Loucy (cell line): ENCODE results near the gene ANXA4.
"Not testable (repeated sequence)": the region's sequence is repeated elsewhere in the genome, so short reads cannot be mapped to it uniquely, and the experiment has no call there.

Source experiments
- H2AFZ ChIP-seq: fragments of 200-600 bp; sonication (generic); 2 replicates; pipeline ENCODE4 v1.6.0; 2016; ENCODE audit warnings: antibody characterized with exemption, mild to moderate bottlenecking, low read length, moderate library complexity
- H3F3A ChIP-seq: fragments of 200-600 bp; 2 replicates; pipeline ENCODE4 v1.6.0; 2016; ENCODE audit warnings: antibody characterized with exemption, low read depth, mild to moderate bottlenecking
- H3K27me3 ChIP-seq: fragments of 200-600 bp; sonication (generic); 2 replicates; pipeline ENCODE4 v1.6.1; 2014; ENCODE audit warnings: low read length, mild to moderate bottlenecking; ENCODE audit not compliant: insufficient read depth, poor library complexity, severe bottlenecking
- H3K36me3 ChIP-seq: fragments of 200-600 bp; sonication (generic); 2 replicates; pipeline ENCODE4 v1.6.1; 2016; ENCODE audit warnings: low read length; ENCODE audit not compliant: insufficient read depth
- H3K4me1 ChIP-seq: fragments of 200-600 bp; sonication (generic); 2 replicates; pipeline ENCODE4 v1.5.1; 2014; ENCODE audit warnings: low read length, mild to moderate bottlenecking; ENCODE audit not compliant: insufficient read depth, poor library complexity, severe bottlenecking
- H3K4me2 ChIP-seq: fragments of 200-600 bp; sonication (generic); 2 replicates; pipeline ENCODE4 v1.6.0; 2014; ENCODE audit warnings: antibody characterized with exemption, low read length, low read depth, mild to moderate bottlenecking; ENCODE audit not compliant: poor library complexity, severe bottlenecking
- H3K4me3 ChIP-seq: fragments of 200-600 bp; sonication (generic); 2 replicates; pipeline ENCODE4 v1.5.1; 2014; ENCODE audit warnings: low read length, mild to moderate bottlenecking, mixed read lengths; ENCODE audit not compliant: poor library complexity, severe bottlenecking
- H3K79me2 ChIP-seq: fragments of 200-600 bp; sonication (generic); 2 replicates; pipeline ENCODE4 v1.6.1; 2014; ENCODE audit warnings: low read length; ENCODE audit not compliant: insufficient read depth
- H3K9ac ChIP-seq: fragments of 200-600 bp; sonication (generic); 2 replicates; pipeline ENCODE4 v1.6.0; 2014; ENCODE audit warnings: mild to moderate bottlenecking, low read depth, low read length, moderate library complexity; ENCODE audit not compliant: poor library complexity, severe bottlenecking
- H3K9me2 ChIP-seq: fragments of 200-600 bp; sonication (generic); replicated peaks from 2 replicates; pipeline ENCODE4 v1.6.1; 2016; ENCODE audit warnings: low read depth, low read length, mixed read lengths
- H3K9me3 ChIP-seq: fragments of 200-600 bp; sonication (generic); 2 replicates; pipeline ENCODE4 v1.6.1; 2014; ENCODE audit warnings: mild to moderate bottlenecking, antibody characterized with exemption, low read length, low read depth; ENCODE audit not compliant: insufficient read depth
- H4K20me1 ChIP-seq: fragments of 200-600 bp; sonication (generic); 2 replicates; pipeline ENCODE4 v1.6.0; 2014; ENCODE audit warnings: antibody characterized with exemption, low read length, mild to moderate bottlenecking; ENCODE audit not compliant: insufficient read depth, poor library complexity, severe bottlenecking
- EZH2phosphoT487 ChIP-seq: fragments of 200-600 bp; IDR thresholded peaks from 2 replicates; pipeline ENCODE4 v1.6.1; 2018; ENCODE audit warnings: antibody characterized with exemption, mild to moderate bottlenecking, moderate library complexity, borderline replicate concordance
- TF ChIP-seq, protein P1 (sequence below): fragments of 200-600 bp; sonication (generic); conservative IDR thresholded peaks from 2 replicates; pipeline ENCODE4 v1.5.1; 2014; ENCODE audit warnings: mild to moderate bottlenecking, antibody characterized with exemption, low read length

Gene ANXA4

DNA sequence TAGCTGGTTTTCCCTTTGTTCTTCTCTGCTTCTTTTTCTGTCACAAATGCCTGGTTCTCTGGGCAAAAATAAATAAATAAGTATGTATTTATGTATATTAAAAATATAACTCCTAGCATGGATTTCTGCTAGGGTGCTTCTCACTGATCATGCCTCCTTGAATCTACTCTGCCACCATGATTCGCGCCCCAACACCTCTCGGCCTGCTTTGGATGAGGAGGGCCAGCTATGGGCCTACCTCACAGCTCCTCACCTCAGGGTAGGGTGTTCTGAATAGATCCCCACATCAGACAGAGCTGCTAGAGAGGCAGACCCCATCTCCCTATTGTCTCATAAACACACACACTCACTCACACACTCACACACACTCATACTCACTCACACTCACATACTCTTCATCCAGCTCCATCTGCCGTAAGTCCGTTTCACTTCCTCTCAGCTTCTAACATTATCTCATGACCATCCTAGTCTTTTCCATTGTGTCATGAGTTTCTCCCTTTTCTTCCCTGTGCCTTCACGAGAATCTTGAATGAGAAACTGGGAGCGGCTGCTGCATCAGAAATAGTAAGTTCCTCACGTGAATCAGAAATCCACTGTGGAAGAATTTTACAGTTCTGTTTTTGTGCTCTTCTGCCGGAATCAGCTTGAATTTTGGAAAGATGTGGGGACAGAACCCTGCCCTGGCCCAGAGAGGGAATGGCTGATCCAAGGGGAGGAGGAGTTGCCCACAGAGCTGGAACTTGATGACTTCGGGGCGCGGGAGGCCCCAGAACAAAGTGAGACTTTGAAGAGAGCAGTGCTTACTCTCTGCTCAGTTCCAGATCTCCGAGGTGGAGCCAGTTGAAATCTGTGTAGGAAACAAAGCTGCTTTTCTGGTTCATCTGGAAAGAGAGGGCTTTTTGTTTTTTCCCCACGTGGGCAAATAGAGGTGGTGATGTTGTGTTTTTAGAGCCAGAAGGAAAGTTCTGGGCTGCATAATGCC is 20.9 kb downstream of the ANXA4 start:
- Histone ChIP-seq H3K79me2 (no peaks in the 10 kb centered on the region), H2AFZ (no peak overlapping the region)

DNA sequence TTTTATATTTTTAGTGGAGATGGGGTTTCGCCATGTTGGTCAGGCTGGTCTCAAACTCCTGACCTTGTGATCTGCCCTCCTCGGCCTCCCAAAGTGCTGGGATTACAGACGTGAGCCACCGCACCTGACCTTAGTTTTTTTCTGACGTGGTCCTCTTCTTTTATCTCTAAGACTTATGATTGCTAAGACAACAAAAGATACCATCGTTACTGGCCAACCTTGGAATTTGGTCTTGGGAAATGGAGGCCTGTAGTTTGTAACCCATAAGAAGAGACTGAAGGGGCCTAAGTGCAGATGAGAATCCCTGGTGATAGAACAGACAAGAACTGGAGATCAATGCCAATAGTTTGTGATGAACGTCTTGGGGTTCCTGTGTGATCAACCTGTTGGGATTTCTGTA is 21.9 kb downstream of the ANXA4 start:
- H3K79me2 ChIP-seq, H3K9me2 ChIP-seq, H3K36me3 ChIP-seq: not testable (repeated sequence)

More for the DNA sequence above, 20.9 kb downstream of the ANXA4 start:
- no peaks in the 10 kb centered on the region for H3K9me2 ChIP-seq
- H3K27me3 ChIP-seq, result no peaks in the 10 kb centered on the region
- H3K4me2 ChIP-seq, result no peak overlapping the region
- H3K4me1 ChIP-seq, result peaks cover 9% of the 10 kb centered on the region
- no peaks in the 10 kb centered on the region for H3K36me3 ChIP-seq
- no peak overlapping the region for H3K9ac ChIP-seq
- no peak for TF ChIP-seq EZH2phosphoT487
- TF ChIP-seq, protein P1, sequence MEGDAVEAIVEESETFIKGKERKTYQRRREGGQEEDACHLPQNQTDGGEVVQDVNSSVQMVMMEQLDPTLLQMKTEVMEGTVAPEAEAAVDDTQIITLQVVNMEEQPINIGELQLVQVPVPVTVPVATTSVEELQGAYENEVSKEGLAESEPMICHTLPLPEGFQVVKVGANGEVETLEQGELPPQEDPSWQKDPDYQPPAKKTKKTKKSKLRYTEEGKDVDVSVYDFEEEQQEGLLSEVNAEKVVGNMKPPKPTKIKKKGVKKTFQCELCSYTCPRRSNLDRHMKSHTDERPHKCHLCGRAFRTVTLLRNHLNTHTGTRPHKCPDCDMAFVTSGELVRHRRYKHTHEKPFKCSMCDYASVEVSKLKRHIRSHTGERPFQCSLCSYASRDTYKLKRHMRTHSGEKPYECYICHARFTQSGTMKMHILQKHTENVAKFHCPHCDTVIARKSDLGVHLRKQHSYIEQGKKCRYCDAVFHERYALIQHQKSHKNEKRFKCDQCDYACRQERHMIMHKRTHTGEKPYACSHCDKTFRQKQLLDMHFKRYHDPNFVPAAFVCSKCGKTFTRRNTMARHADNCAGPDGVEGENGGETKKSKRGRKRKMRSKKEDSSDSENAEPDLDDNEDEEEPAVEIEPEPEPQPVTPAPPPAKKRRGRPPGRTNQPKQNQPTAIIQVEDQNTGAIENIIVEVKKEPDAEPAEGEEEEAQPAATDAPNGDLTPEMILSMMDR, result no peak
- no peaks in the 10 kb centered on the region for H4K20me1 ChIP-seq
- no peaks in the 10 kb centered on the region for H3F3A ChIP-seq
- H3K9me3 ChIP-seq, result no peaks in the 10 kb centered on the region
- no peak overlapping the region for H3K4me3 ChIP-seq

DNA sequence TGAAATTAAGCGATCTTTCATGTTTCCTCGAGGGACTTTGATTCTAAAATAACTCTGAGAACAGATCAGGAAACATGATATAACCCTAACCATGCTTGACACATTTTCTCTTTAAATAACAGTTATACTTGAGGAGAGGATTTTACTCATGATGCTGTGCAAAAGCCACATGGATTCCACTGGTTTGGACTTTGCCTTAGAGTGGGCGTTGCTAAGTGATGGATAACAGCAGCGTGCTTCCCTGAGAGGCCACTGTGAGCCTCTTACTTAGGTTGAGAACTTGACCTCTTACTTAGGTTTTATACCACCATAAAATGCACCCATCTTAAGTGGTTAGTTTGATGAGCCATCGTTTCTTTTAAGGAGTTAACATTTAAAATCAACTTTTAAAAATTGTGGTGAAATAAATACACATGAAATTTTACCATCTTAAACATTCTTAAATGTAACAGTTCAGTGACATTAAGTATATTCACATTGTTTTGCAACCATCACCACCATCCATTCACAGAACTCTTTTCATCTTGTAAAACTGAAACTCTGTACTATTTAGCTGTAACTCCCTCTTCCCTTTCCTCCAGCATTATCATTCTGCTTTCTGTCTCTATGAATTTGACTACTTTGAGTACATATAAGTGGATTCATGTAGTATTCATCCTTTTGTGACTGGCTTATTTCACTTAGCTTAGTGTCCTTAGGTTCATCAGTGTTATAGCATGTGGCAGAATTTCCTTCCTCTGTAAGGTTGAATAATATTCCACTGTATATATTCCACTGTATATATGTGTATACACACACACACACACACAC is 22.6 kb downstream of the ANXA4 start:
- Histone ChIP-seq H3K9ac (no peak overlapping the region), H3K4me3 (no peak overlapping the region), H3K4me1 (peaks cover 15% of the 10 kb centered on the region), H3K79me2 (no peaks in the 10 kb centered on the region), H3K9me2 (no peaks in the 10 kb centered on the region), H3F3A (no peaks in the 10 kb centered on the region), H3K36me3 (no peaks in the 10 kb centered on the region), H4K20me1 (no peaks in the 10 kb centered on the region), H3K9me3 (no peaks in the 10 kb centered on the region), H3K4me2 (no peak overlapping the region), H3K27me3 (no peaks in the 10 kb centered on the region), H2AFZ (no peak overlapping the region; the same call in 1 of the 2 replicates)
- TF ChIP-seq, protein P1, result no peak
- no peak for TF ChIP-seq EZH2phosphoT487

More for the DNA sequence above, 21.9 kb downstream of the ANXA4 start:
- H3K4me2 ChIP-seq, H3K9me3 ChIP-seq, H4K20me1 ChIP-seq, H3K9ac ChIP-seq, H3F3A ChIP-seq, H2AFZ ChIP-seq, H3K27me3 ChIP-seq, H3K4me3 ChIP-seq: not testable (repeated sequence)
- peaks cover 15% of the 10 kb centered on the region for H3K4me1 ChIP-seq
